GM04504 (cell line): ENCODE data around the gene PTPN1.
"Not testable (repeated sequence)": the region's sequence is repeated elsewhere in the genome, so short reads cannot be mapped to it uniquely, and the experiment has no call there.

ENCODE experiments used
- DNase-seq: peaks from one replicate; pipeline ENCODE4 v3.0.0-alpha.2; 2012; ENCODE audit warnings: low read depth

Gene PTPN1

DNA sequence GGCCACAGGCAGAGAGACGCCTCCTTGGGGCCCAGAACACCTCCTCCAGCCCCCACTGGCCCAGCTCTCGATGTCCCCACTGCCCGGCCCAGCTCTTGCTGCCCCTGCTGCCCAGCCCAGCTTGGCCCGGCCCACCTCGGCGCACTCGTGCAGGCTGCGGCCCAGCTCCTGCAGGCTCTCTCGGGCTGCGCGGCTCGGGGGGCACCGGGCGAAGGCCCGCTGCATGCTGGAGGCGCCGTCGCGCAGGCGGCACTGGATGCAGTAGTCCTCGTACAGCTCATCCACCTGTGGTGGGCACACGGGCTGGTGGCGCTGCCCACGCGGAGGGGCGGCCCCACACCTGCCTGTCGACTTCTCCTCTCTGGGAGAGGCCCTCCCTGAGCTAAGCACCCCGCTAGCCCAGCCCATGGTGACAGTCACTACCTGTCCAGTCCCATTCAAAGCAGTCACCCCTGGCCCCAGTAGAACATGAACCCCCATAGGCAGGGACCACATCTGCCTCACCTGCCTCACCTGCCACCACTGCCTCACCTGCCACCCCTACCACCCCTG, 99.3 kb downstream of the PTPN1 start:
- no peak for DNase-seq

- DNase-seq, result no peak
Observed at GRCh38 chr20:50610212-50610718, 100.1 kb downstream of the PTPN1 start.

DNA sequence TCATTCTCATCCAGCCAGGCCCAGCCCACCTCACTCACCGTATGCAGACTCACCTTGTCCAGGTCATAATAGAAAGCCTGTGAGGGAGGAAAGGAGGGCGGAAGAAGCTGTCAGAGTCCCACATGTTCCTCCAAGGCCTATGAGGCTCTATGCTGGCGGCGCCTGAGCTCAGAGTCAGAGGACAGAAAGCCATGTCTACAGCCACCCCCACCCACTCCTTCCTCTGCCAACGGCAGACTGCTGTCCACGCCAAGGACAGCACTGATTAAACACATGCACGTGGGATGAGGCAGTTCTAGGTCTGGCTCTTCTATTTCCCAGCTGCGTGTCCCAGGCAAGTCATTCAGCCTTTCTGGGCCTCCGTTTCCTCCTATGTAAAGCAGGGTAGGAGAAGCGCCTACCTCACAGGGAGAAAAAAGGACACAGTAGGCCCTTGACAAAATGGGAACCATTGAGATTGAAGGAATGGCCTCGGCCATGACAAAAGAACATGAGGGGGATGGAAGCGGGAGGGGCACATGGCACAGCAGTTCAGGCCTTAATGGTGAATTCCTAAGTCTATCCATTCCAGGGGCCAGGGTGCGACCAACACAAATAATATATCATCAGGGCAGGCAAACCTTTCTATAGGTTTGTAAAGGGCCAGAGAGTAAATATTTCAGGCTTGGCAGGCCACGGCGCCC, 101.1 kb downstream of the PTPN1 start:
- no peak for DNase-seq

DNA sequence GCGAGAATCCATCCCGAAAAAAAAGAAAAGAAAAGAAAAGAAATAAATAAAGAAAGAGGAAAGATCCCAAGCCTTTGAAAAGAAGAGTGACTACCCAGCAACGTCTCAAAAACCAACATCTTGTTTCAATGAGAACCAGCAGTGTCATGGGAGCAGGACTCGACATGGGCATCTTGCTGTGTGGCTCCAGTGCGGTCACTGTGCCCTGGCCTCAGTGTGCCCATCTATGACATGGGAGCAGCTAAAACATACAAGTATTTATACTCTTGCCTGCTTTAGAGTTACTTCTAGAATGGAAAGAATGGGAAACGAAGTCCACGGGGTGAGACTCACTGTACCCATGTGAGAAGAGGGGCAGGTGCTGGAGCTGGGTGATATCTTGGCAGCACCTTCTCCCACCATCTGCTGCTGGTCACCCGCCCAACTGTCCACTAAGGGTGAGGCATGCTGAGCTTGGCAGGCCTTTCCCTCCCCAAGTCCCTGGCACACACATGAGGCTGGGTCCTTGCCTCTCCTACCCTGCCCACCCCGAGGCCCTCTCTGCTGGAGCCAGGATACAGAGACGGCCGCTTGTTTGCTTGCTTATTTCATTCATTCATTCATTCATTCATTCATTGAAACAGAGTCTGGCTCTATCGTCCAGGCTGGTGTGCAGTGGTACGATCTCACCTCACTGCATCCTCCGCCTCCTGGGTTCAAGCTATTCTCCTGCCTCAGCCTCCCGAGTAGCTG, 103.4 kb downstream of the PTPN1 start:
- no peak for DNase-seq

DNA sequence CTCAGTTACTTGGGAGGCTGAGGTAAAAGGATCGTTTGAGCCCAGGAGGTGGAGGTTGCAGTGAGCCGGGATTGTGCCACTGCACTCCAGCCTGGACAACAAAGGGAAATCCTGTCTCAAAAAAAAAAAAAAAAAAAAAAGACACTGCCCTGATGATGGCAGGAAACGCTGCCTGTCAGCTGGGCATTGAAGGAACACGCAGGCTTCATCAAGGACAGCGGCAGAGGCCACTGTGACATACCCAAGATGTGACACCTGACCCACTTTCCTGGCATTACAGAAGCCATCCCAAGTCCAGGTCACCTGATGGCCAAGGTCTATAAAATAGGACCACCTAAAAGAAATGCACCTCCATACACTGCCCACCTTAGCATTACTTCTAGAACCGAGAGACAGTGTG, 105.2 kb downstream of the PTPN1 start:
- no peak for DNase-seq

- no peak for DNase-seq
Observed at GRCh38 chr20:50617022-50617421, 106.8 kb downstream of the PTPN1 start.

DNA sequence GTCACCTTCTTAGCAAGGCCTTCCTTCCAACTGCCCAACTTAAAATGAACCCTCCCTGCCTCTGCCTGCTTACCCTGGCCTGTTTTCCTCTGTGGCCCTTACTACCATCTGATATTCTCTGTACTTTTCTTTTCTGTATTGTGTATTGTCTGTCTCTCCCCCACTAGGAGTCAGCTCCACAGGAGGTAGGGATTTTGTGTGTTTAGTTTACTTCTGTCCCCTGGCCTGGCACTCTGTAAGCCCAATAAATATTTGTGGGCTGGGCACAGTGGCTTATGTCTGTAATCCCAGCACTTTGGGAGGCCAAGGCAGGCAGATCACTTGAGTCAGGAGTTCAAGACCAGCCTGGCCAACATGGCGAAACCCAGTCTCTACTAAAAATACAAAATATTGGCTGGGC, 108.4 kb downstream of the PTPN1 start:
- no peak for DNase-seq

DNA sequence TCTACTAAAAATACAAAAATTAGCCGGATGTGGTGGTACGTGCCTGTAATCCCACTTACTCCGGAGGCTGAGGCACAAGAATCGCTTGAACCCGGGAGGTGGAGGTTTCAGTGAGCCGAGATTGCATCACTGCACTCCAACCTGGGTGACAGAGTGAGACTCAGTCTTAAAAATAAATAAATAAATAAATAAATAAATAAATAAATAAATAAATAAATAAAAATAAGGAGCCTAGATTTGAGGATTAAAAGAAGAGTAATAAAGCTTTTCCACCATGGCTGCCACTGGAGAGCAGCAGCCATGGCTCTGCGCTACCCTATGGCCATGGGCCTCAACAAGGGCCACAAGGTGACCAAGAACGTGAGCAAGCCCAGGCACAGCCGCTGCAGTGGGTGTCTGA, 110.3 kb downstream of the PTPN1 start:
- DNase-seq, result not testable (repeated sequence)

DNA sequence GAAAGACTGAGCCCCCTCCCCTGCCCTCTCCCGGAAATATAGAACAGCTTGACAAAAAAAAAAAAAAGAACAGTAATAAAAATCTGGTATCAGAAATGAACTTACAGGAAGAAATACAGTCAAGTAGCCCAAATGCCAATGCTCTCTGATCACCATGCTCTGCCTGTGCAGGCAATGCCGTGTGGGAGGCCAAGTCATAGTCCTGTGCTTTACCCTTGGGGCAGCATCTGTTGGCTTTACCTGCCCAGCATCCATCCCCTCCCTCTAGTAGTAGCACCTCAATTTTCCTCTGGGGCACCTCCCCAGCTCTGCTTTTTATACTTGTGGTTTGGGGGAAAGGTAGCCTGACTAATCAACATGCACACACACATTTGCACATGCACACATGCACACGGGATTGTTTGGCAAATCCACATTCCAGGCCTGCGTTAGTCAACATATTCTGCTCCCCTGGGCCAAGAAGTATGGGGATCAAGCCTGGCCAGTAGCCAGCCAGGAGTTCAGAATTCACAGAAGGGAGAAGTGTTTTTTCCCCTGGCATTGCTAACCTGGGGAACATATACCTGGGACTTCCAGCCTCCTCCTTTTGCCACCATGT, 111.0 kb downstream of the PTPN1 start:
- DNase-seq, result no peak

- DNase-seq, result no peak
Observed at GRCh38 chr20:50624351-50625016, 114.3 kb downstream of the PTPN1 start.

GRCh38 chr20:50625986-50626677, 115.9 kb downstream of the PTPN1 start:
- DNase-seq, result no peak

GRCh38 chr20:50627747-50628146, 117.6 kb downstream of the PTPN1 start:
- DNase-seq, result no peak

- no peak for DNase-seq
Observed at GRCh38 chr20:50628332-50628731, 118.1 kb downstream of the PTPN1 start.

DNA sequence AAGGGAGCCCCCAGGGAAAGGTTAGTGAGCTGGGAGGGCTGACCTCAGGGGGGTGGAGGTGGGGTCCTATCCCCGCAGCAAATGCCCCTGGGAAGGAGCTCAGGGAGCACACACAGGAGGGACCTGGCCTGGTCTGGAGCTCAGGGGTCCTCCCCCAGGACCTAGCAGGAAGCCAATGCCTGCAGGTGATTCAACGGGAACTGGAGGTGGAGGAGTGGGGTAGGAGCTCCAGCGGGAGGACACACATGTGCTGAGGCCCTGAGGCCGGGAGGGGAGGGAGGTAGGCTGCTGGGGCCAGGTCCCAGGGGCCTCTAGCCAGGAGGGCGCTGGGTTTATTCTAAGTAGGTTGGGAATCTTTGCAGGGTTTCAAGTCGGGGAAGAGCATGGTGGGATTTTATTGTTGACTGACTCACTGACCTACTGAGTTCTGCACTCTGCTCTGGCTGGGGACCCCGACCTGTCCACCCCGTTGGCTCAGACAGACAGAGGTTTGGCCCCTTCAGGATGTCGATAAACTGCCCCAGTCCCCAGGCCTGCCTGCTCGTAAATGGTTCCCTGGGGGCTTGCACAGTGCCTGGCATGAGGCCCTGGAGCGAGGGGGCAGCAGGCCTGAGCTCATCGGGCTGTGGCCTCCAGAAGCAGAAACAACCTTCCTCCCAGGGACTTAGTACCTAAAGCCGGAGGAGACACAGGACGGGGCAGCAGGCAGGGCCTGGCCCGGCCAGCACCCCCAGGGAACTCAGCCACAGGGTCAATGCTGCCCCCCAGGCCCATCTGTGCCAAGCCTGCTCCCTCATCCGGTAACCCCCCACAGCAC, 118.9 kb downstream of the PTPN1 start:
- DNase-seq, result no peak

DNA sequence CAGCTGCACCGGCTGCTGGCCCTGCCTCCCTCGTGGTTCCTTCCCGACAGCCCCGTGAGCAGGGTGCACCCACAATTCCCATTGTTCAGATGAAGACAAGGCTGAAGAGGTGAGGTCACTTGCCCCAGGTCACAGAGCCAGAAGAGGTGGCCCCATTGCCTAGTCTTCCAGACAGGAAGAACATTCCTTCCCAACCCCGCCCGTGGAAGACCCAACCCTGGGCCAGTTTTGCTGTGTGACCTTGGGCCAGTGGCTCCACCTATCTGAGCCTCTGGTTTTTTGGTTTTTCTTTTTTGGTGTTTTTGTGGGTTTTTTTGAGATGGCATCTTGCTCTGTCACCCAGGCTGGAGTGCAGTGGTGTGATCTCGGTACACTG, 119.5 kb downstream of the PTPN1 start:
- DNase-seq, result no peak

- no peak for DNase-seq
Observed at GRCh38 chr20:50630578-50631263, 120.5 kb downstream of the PTPN1 start.

DNA sequence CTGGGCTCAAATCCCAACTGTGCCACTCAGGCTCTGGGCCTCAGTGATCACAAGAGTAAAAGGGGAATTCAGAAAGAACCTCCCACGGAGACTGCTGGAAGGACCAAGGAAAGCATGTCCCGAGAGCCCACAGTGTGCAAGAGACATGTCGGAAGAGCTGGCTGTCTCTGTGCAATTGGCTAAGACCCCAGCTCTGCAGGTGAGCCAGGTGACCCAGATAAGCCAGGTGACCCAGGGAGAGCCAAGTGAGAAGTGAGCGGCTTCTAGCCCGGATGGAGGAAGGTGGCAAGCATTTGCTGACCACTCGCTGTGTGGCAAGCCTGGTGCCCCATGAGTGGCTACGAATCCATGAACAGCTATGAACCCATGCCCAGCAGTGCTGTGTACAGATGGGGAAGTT, 122.1 kb downstream of the PTPN1 start:
- no peak for DNase-seq

DNA sequence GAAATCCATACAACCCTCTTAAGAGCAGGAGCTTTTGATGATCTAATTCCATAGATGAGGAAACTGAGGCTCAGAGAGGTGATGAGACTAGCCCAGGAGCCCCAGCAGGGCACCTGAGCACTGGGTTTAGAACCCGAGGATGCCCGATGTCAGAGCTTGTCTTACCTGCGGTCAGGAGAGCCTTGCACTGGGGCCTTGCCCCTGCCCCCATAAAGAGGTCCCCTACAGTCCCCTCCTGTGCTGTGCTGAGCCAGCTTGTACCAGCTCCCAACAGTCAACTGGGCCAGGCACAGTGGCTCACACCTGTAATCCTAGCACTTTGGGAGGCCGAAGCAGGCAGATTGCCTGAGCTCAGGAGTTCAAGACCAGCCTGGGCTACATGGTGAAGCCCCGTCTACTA, 122.5 kb downstream of the PTPN1 start:
- DNase-seq, result no peak

DNA sequence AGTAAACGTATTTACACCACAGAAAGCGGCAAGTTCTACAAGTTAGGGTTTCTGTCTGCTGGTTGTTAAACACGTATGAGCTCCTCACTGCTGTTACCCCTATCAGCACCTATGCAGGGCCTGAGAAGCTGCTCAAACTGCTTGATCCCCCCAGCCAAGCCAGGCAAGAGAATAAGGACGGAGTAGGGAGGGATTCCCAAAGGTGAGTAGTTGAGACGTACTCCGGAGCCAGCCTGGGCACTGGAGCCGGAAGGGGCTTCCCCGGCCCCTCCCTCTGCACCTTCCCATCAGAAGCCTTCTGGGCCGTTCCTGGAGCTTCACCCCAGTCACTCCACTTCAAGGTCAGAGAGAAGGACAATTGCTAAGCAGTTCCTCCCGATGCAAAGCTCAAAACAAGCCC, 123.2 kb downstream of the PTPN1 start:
- DNase-seq, result no peak

GRCh38 chr20:50634191-50634590, 124.0 kb downstream of the PTPN1 start:
- DNase-seq, result no peak
